ENCODE data around the gene NTN1.

Gene NTN1

DNA sequence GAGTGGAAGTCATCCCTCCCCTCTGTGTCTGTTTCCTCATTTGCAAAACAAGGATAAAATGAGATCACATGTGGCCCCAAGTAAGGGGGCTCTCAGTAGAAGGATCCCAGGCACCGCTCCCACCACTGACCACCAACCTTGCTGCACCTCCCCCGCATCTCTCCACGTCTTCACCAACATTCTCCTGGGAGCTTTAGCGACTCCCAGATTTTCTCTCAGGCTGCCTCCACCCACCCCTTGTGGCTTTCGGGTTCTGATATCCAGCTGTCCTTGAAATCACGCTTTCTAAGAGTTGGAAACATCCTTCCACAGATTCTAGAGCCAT is 16.4 kb upstream of the NTN1 start:
- DNase-seq (ENCODE audit: low read depth in 2 of 2, low spot score in 1 of 2), result no peak

- DNase-seq (ENCODE audit: low read depth in 2 of 2, low spot score in 1 of 2), result no peak
Observed at GRCh38 chr17:9006175-9006767, 15.0 kb upstream of the NTN1 start.

DNA sequence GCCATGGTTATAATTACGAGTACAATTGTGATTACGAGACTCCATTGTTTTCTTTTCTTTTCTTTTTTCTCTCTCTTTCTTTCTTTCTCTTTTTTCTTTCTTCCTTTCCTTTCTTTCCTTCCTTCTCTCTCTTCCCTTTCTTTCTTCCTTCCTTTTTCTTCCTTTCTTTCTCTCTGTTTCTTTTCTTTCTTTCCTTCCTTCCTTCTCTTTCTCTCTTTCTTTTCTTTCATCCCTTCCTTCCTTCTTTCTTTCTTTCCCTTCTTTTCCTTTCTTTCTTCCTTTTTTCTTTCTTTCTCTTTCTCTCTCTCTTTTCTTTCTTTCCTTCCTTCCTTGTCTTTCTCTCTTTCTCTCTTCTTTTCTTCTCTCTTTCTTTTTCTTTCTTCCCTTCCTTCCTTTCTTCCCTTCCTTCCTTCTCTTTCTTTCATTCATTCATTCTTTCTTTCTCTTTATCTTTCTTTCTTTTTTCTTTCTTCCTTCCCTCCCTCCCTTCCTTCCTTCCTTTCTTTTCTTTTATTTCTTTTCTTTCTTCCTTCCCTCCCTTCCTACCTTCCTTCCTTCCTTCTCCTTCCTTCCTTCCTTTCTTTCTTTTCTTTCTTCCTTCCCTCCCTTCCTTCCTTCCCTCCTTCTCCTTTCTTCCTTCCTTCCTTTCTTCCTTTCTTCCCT is 14.1 kb upstream of the NTN1 start:
- no peak for DNase-seq (ENCODE audit: low read depth in 2 of 2, low spot score in 1 of 2)

- no peak for DNase-seq (ENCODE audit: low read depth in 2 of 2, low spot score in 1 of 2)
Observed at GRCh38 chr17:9009096-9009495, 12.2 kb upstream of the NTN1 start.

DNA sequence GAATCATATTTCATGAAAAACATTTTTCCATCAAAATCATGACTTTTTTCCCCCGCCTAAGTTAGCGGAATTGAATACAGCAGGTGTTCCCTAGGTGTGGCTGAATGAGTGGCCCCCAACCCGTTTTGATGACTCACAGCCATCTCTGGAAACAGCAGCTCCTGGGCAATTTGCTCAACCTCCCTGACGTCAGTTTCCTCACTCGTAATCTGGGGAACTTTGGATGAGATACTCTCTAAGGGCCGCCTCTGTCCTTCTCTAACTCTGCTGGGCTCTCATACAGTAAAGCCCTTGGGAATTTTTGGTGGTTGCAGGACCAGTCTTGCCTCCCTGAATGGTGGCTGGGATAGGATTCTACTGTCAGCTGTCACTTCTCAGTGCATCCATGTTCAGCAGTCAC is 11.6 kb upstream of the NTN1 start:
- DNase-seq (ENCODE audit: low read depth in 2 of 2, low spot score in 1 of 2), result no peak

DNA sequence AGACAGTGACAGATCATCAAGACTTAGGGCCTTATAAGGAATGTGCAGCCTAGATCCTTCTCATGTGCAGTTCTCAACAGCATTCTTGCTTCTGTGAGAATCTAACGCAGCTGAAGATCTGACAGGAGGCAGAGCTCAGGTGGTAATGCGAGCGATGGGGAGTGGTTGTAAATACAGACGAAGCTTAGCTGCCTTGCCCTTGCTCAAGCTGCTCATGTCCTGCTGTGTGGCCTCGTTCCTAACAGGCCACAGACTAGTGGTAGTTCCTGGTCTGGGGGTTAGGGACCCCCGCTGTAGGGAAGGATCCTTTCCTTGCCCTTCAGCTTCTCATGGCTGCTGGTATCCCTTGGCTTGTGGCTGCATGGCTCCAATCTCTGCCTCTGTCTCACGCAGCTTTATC is 10.3 kb upstream of the NTN1 start:
- DNase-seq (ENCODE audit: low read depth in 2 of 2, low spot score in 1 of 2), result no peak

- DNase-seq (ENCODE audit: low read depth in 2 of 2, low spot score in 1 of 2), result no peak
Observed at GRCh38 chr17:9016941-9017552, 4.3 kb upstream of the NTN1 start.

- DNase-seq (ENCODE audit: low read depth in 2 of 2, low spot score in 1 of 2), result no peak
Observed at GRCh38 chr17:9018726-9019125, 2.6 kb upstream of the NTN1 start.

DNA sequence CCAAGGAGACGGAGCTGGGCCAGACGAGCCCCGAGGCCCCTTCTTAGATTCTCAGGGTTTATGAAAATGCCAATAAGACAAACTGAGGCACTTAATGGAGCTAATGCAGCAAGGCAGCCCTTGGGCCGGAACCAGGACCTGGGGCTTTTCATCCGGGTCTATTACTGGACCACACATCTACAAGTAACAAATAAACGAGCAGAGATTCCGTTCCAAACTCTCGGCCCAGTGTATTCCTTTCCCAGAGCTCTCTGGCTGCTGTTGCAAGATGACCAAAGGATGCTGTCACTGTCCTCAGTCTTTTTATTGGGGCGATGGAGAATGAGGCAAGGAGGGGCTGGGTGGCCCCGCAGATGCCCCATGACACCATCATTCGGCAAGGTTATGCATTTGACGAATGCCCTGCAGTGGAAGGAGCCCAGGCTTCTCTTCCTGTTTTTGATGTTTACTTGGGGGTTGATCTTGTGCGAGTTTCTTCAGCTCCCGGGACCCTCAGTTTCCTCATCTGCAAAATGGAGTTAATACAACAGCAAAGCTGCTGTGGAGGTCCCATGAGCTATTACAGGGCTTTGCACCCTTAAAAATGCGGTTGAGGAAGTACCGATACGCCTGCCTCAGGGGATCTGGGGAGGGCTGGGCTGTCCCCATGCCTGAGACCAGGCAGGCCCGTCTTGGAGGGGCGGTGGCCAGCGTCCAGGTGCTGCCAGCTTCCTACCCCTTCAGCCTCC is 1.1 kb upstream of the NTN1 start:
- no peak for DNase-seq (ENCODE audit: low read depth in 2 of 2, low spot score in 1 of 2)

DNA sequence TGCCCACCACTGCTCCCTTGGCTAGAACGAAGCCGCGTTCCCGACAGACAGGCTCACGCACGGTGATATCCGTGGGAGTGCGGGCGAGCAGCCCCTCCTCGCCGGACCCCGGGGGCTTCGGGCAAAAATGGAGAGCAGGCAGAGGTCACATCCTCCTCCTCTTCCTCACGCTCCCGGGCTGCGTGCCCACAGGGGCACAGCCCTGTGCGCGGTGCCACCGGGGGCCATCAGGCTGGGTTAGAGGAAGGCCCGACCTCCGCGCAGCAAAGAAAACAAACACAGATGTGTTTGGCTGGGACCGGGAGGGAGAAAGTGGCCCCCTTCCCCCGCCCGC is 519 bp upstream of the NTN1 start:
- no peak for DNase-seq (ENCODE audit: low read depth in 2 of 2, low spot score in 1 of 2)

GRCh38 chr17:9021992-9022572 is 772 bp downstream of the NTN1 start:
- no peak for DNase-seq (ENCODE audit: low read depth in 2 of 2, low spot score in 1 of 2)

GRCh38 chr17:9022573-9023391 is 1.5 kb downstream of the NTN1 start:
- DNase-seq (ENCODE audit: low read depth in 2 of 2, low spot score in 1 of 2), result no peak

- no peak for DNase-seq (ENCODE audit: low read depth in 2 of 2, low spot score in 1 of 2)
Observed at GRCh38 chr17:9023392-9024218, 2.3 kb downstream of the NTN1 start.

DNA sequence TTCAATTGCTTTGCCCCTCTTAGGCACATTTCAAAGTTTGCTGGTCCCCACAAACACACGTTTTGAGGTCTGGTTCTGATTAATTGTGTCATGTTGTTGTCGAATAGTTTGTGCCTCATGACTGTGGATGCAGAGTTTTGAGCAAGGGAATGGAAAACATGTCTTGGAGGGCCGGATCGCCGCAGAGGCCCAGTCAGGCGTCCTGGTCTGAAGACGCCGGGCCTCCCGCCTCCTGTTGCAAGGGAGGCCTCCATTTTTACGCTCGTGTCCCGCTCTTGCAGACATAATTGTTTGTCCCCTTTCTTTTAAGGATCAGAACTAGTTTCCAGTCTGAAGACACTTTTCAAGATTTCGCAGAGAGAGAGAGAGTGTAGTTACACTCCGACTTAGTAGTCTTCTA is 3.2 kb downstream of the NTN1 start:
- DNase-seq (ENCODE audit: low read depth in 2 of 2, low spot score in 1 of 2), result no peak

GRCh38 chr17:9026741-9027140 is 5.4 kb downstream of the NTN1 start:
- no peak for DNase-seq (ENCODE audit: low read depth in 2 of 2, low spot score in 1 of 2)

DNA sequence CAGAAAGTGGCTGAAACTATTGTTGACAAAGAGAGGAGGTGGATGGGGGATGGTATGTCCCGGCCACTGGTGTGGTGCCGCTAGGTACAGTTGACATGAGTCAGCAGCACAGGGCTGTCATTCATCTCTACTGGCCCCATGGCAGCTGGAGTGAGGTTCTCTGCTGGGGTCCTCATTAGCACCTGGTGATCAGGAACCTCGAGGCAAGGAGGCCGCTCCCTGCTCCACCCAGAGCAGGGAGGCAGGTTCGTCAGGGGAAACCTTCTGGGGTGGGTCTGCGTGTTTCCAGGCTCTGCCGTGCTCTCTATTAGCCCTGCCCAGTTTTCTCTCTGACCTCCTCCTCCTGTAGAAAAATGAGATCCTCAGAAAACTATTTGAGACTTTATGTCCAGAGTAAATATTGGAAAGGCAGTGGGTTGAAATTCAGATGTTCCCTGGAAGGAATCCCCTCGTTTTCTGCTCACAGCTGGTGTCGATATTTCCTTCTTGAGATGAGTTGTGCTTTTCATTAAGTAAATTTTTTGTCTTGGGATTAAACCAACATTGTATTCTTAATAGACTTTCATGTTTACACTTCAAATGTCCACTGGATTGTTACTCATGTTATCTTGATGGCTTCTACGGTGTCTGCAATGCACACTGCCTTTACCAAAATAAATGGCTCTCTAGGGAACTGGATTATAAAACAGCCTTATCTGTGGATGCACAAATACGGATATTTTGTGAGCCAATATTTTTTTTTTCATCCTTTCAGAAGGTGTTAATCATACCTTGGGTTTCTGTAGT is 7.1 kb downstream of the NTN1 start:
- DNase-seq (ENCODE audit: low read depth in 2 of 2, low spot score in 1 of 2), result no peak

- no peak for DNase-seq (ENCODE audit: low read depth in 2 of 2, low spot score in 1 of 2)
Observed at GRCh38 chr17:9028988-9029570, 7.8 kb downstream of the NTN1 start.

DNA sequence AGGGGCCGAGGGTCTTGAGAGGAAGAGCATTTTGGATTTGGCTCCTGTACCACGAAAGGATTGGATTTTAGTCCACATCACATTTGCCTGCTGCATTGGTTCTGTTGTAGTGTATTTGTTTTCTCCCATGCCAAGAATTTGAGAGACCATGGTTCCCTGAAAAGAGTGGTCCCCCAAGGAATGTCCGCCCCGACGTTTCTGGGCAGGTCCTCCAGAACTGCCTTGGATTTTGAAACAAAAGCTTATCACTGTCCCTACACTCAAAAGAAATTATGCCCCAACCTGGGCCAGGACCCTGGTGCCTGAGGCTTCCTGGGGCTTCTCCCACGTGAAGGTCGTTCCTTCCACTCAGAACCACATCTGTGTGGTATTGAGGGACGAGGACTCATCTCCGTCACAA is 10.8 kb downstream of the NTN1 start:
- no peak for DNase-seq (ENCODE audit: low read depth in 2 of 2, low spot score in 1 of 2)

DNA sequence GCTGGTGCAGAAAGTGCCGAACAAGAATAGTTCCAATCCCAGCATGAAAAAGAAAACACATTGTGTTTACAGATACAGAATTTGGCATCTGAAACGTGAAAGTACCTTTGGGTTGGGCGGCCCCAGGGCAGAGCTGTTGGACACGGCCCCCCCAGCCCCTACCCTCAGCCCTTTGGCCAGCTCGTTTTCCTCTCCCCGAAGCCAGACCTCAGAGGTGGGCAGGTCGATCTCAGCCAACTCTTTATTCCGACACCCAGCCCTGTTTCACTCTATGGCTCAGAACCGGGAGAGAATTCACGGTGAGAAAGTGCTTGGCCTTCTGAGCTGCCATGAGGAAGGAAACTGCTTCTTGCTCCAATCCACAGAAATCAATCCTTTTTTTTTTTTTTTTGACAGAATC is 11.3 kb downstream of the NTN1 start:
- DNase-seq (ENCODE audit: low read depth in 2 of 2, low spot score in 1 of 2), result no peak
